IMR-90 (cell line): Measurements from ENCODE around the gene BICD2.

Experiments
- POLR2A ChIP-seq: IDR thresholded peaks from 2 replicates; pipeline ENCODE4 v1.6.1; 2012; ENCODE audit warnings: mild to moderate bottlenecking, low read depth, low read length
- TF ChIP-seq, protein P1 (sequence below): conservative IDR thresholded peaks from 2 replicates; pipeline ENCODE4 v1.5.1; 2012; ENCODE audit warnings: mild to moderate bottlenecking, low read depth, low read length, improper control_type of control experiment

DNA sequence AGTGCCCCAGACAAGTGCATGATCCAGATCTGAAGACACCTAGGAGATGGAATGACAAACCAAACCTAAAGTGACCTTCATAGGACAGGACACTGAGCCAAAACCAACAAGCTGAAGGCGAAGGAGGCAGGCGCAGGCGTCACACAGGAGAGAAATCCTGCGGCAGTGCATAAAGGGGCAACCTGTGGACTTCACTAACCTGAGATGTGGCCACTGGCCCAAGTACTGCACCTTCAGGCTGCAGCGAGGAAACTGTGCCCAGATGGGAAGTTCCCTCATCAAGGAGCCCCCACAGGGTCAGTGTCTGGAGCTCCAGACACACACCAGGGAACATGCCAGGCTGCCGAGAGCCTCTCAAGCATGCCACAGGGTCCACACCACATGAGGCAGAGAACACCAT is 98.4 kb downstream of the BICD2 start:
- TF ChIP-seq, protein P1, sequence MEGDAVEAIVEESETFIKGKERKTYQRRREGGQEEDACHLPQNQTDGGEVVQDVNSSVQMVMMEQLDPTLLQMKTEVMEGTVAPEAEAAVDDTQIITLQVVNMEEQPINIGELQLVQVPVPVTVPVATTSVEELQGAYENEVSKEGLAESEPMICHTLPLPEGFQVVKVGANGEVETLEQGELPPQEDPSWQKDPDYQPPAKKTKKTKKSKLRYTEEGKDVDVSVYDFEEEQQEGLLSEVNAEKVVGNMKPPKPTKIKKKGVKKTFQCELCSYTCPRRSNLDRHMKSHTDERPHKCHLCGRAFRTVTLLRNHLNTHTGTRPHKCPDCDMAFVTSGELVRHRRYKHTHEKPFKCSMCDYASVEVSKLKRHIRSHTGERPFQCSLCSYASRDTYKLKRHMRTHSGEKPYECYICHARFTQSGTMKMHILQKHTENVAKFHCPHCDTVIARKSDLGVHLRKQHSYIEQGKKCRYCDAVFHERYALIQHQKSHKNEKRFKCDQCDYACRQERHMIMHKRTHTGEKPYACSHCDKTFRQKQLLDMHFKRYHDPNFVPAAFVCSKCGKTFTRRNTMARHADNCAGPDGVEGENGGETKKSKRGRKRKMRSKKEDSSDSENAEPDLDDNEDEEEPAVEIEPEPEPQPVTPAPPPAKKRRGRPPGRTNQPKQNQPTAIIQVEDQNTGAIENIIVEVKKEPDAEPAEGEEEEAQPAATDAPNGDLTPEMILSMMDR: no peak
- no peak for TF ChIP-seq POLR2A
